SIG-M5 treated with dmso at 0.1 percent for 504 hours (cell line): ENCODE data around the gene HPCAL1.

Experiments
- DNase-seq: peaks from one replicate; lab custom pipeline; 2025; ENCODE audit not compliant: unreplicated experiment; lab: John Stamatoyannopoulos, UW

Gene HPCAL1

GRCh38 chr2:10415048-10415447 lies 112.3 kb downstream of the HPCAL1 start:
- no peak for DNase-seq

GRCh38 chr2:10415640-10416039 lies 112.9 kb downstream of the HPCAL1 start:
- DNase-seq: no peak

- no peak for DNase-seq
Measured at GRCh38 chr2:10417551-10418335, 115.0 kb downstream of the HPCAL1 start.

GRCh38 chr2:10419553-10420257 lies 117.0 kb downstream of the HPCAL1 start:
- DNase-seq: no peak

- DNase-seq: no peak
Measured at GRCh38 chr2:10422251-10422650, 119.5 kb downstream of the HPCAL1 start.

- DNase-seq: no peak
Measured at GRCh38 chr2:10422732-10423399, 120.2 kb downstream of the HPCAL1 start.

- DNase-seq: no peak
Measured at GRCh38 chr2:10423400-10423774, 120.7 kb downstream of the HPCAL1 start.

- no peak for DNase-seq
Measured at GRCh38 chr2:10424051-10424450, 121.3 kb downstream of the HPCAL1 start.

GRCh38 chr2:10424916-10425505 lies 122.3 kb downstream of the HPCAL1 start:
- no peak for DNase-seq

GRCh38 chr2:10425699-10426098 lies 123.0 kb downstream of the HPCAL1 start:
- DNase-seq: no peak

GRCh38 chr2:10426726-10427617 lies 124.3 kb downstream of the HPCAL1 start:
- no peak for DNase-seq

GRCh38 chr2:10427618-10427949 lies 124.9 kb downstream of the HPCAL1 start:
- no peak for DNase-seq

GRCh38 chr2:10428355-10428754 lies 125.7 kb downstream of the HPCAL1 start:
- DNase-seq: no peak

- DNase-seq: no peak
Measured at GRCh38 chr2:10428924-10429323, 126.2 kb downstream of the HPCAL1 start.

- no peak for DNase-seq
Measured at GRCh38 chr2:10430886-10431622, 128.3 kb downstream of the HPCAL1 start.

- DNase-seq: no peak
Measured at GRCh38 chr2:10431797-10432196, 129.1 kb downstream of the HPCAL1 start.

GRCh38 chr2:10432311-10433181 lies 129.8 kb downstream of the HPCAL1 start:
- DNase-seq: no peak

GRCh38 chr2:10433264-10433946 lies 130.7 kb downstream of the HPCAL1 start:
- no peak for DNase-seq
